WTC11 (cell line): Measurements from ENCODE around the gene MEF2B. TPM values are rescaled to one million over a fixed set of nuclear protein-coding genes. Genes with fewer than 3 reads are reported as not detected.

Experiments
- CBFB ChIP-seq: sonication (generic); formaldehyde crosslinking; IDR thresholded peaks from 2 replicates; pipeline ENCODE4 v1.8.1; 2022; ENCODE audit warnings: mild to moderate bottlenecking, low read depth, missing genetic modification reagents
- FOXK1 ChIP-seq: sonication (generic); formaldehyde crosslinking; IDR thresholded peaks from 2 replicates; pipeline ENCODE4 v1.8.0; 2022; ENCODE audit warnings: mild to moderate bottlenecking, moderate library complexity, missing genetic modification reagents
- SP1 ChIP-seq: sonication (generic); formaldehyde crosslinking; conservative IDR thresholded peaks from 2 replicates; pipeline ENCODE4 v1.8.1; 2022; ENCODE audit warnings: missing genetic modification reagents
- TEAD1 ChIP-seq: sonication (generic); formaldehyde crosslinking; IDR thresholded peaks from 2 replicates; pipeline ENCODE4 v1.8.0; 2022; ENCODE audit warnings: mild to moderate bottlenecking, missing genetic modification reagents
- ZNF263 ChIP-seq: sonication (generic); formaldehyde crosslinking; IDR thresholded peaks from 2 replicates; pipeline ENCODE4 v1.8.1; 2022; ENCODE audit warnings: low read depth, mild to moderate bottlenecking, moderate library complexity, missing genetic modification reagents
- ZNF416 ChIP-seq: fragments of 250-450 bp; sonication (Bioruptor Pico); IDR thresholded peaks from 2 replicates; pipeline ENCODE4 v1.9.0; 2021; ENCODE audit warnings: mild to moderate bottlenecking, inconsistent platforms
- total RNA-seq: library from RNA; stranded (reverse); gene quantifications from 3 replicates; pipeline ENCODE4 v1.2.3, GENCODE V29; 2021
- TF ChIP-seq, protein P1 (sequence below): fragments of 250-450 bp; sonication (Bioruptor Pico); IDR thresholded peaks from 2 replicates; pipeline ENCODE4 v1.9.0; 2021; ENCODE audit warnings: mild to moderate bottlenecking, borderline replicate concordance
- TF ChIP-seq, protein P2 (sequence below): sonication (generic); formaldehyde crosslinking; IDR thresholded peaks from 2 replicates; pipeline ENCODE4 v1.8.0; 2022; ENCODE audit warnings: mild to moderate bottlenecking, missing genetic modification reagents
- TF ChIP-seq, protein P3 (sequence below): sonication (generic); formaldehyde crosslinking; IDR thresholded peaks from 2 replicates; pipeline ENCODE4 v1.8.0; 2022; ENCODE audit warnings: missing genetic modification reagents
- TF ChIP-seq, protein P4 (sequence below): sonication (generic); formaldehyde crosslinking; IDR thresholded peaks from 2 replicates; pipeline ENCODE4 v1.8.0; 2023; ENCODE audit warnings: missing genetic modification reagents
- TF ChIP-seq, protein P5 (sequence below): sonication (generic); formaldehyde crosslinking; IDR thresholded peaks from 2 replicates; pipeline ENCODE4 v1.8.1; 2022; ENCODE audit warnings: low read depth, missing genetic modification reagents, borderline replicate concordance
- TF ChIP-seq, protein P6 (sequence below): fragments of 250-450 bp; sonication (Bioruptor Pico); conservative IDR thresholded peaks from 2 replicates; pipeline ENCODE4 v1.9.0; 2021; ENCODE audit warnings: mild to moderate bottlenecking
- TF ChIP-seq, protein P7 (sequence below): fragments of 250-450 bp; sonication (Bioruptor Pico); IDR thresholded peaks from 2 replicates; pipeline ENCODE4 v2.1.2; 2022; ENCODE audit warnings: mild to moderate bottlenecking, moderate library complexity
- TF ChIP-seq, protein P8 (sequence below): sonication (generic); formaldehyde crosslinking; IDR thresholded peaks from 2 replicates; pipeline ENCODE4 v1.8.1; 2023; ENCODE audit warnings: mild to moderate bottlenecking, missing genetic modification reagents

The MEF2B gene
- total RNA-seq, 1 experiment from 2014 or later: 1.7 TPM

DNA sequence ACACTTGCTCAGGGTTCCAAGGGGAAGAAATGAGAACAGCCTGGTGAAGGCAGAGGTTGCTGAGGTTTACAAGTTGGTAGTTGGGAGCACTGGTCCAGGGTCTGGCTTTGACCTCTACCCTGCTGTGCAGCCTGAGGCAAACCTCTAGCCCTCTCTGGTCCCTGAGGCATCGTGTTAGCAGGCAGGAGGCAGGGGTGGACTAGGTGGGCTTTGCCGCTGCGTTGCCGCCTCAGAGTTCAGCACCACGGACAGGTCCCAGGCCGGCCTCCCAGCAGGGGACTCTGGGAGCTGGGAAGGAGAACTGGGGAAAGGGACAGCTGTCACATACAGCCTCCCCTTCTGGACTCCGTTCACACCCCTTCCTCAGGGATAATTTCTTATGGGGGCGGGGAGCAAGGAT, 44.8 kb upstream of the MEF2B start (continued):
- TF ChIP-seq FOXK1 (CRISPR knock-in tag) (peak; percentile 78; the same call in 1 of the 2 replicates), ZNF263 (CRISPR knock-in tag) (no peak), TEAD1 (CRISPR knock-in tag) (peak; percentile 96), ZNF416 (no peak), SP1 (CRISPR knock-in tag) (0 out of 2 replicates have a peak, but pooled peaks have one; percentile 42), CBFB (CRISPR knock-in tag) (no peak)
- TF ChIP-seq, protein P1, sequence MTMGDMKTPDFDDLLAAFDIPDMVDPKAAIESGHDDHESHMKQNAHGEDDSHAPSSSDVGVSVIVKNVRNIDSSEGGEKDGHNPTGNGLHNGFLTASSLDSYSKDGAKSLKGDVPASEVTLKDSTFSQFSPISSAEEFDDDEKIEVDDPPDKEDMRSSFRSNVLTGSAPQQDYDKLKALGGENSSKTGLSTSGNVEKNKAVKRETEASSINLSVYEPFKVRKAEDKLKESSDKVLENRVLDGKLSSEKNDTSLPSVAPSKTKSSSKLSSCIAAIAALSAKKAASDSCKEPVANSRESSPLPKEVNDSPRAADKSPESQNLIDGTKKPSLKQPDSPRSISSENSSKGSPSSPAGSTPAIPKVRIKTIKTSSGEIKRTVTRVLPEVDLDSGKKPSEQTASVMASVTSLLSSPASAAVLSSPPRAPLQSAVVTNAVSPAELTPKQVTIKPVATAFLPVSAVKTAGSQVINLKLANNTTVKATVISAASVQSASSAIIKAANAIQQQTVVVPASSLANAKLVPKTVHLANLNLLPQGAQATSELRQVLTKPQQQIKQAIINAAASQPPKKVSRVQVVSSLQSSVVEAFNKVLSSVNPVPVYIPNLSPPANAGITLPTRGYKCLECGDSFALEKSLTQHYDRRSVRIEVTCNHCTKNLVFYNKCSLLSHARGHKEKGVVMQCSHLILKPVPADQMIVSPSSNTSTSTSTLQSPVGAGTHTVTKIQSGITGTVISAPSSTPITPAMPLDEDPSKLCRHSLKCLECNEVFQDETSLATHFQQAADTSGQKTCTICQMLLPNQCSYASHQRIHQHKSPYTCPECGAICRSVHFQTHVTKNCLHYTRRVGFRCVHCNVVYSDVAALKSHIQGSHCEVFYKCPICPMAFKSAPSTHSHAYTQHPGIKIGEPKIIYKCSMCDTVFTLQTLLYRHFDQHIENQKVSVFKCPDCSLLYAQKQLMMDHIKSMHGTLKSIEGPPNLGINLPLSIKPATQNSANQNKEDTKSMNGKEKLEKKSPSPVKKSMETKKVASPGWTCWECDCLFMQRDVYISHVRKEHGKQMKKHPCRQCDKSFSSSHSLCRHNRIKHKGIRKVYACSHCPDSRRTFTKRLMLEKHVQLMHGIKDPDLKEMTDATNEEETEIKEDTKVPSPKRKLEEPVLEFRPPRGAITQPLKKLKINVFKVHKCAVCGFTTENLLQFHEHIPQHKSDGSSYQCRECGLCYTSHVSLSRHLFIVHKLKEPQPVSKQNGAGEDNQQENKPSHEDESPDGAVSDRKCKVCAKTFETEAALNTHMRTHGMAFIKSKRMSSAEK: no peak
- TF ChIP-seq, protein P2, sequence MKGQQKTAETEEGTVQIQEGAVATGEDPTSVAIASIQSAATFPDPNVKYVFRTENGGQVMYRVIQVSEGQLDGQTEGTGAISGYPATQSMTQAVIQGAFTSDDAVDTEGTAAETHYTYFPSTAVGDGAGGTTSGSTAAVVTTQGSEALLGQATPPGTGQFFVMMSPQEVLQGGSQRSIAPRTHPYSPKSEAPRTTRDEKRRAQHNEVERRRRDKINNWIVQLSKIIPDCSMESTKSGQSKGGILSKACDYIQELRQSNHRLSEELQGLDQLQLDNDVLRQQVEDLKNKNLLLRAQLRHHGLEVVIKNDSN (CRISPR knock-in tag): peak; percentile 76; the same call in 1 of the 2 replicates
- TF ChIP-seq, protein P3, sequence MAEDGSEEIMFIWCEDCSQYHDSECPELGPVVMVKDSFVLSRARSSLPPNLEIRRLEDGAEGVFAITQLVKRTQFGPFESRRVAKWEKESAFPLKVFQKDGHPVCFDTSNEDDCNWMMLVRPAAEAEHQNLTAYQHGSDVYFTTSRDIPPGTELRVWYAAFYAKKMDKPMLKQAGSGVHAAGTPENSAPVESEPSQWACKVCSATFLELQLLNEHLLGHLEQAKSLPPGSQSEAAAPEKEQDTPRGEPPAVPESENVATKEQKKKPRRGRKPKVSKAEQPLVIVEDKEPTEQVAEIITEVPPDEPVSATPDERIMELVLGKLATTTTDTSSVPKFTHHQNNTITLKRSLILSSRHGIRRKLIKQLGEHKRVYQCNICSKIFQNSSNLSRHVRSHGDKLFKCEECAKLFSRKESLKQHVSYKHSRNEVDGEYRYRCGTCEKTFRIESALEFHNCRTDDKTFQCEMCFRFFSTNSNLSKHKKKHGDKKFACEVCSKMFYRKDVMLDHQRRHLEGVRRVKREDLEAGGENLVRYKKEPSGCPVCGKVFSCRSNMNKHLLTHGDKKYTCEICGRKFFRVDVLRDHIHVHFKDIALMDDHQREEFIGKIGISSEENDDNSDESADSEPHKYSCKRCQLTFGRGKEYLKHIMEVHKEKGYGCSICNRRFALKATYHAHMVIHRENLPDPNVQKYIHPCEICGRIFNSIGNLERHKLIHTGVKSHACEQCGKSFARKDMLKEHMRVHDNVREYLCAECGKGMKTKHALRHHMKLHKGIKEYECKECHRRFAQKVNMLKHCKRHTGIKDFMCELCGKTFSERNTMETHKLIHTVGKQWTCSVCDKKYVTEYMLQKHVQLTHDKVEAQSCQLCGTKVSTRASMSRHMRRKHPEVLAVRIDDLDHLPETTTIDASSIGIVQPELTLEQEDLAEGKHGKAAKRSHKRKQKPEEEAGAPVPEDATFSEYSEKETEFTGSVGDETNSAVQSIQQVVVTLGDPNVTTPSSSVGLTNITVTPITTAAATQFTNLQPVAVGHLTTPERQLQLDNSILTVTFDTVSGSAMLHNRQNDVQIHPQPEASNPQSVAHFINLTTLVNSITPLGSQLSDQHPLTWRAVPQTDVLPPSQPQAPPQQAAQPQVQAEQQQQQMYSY (CRISPR knock-in tag): no peak
- TF ChIP-seq, protein P4, sequence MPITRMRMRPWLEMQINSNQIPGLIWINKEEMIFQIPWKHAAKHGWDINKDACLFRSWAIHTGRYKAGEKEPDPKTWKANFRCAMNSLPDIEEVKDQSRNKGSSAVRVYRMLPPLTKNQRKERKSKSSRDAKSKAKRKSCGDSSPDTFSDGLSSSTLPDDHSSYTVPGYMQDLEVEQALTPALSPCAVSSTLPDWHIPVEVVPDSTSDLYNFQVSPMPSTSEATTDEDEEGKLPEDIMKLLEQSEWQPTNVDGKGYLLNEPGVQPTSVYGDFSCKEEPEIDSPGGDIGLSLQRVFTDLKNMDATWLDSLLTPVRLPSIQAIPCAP (CRISPR knock-in tag): 0 out of 2 replicates have a peak, but pooled peaks have one; percentile 18
- TF ChIP-seq, protein P5, sequence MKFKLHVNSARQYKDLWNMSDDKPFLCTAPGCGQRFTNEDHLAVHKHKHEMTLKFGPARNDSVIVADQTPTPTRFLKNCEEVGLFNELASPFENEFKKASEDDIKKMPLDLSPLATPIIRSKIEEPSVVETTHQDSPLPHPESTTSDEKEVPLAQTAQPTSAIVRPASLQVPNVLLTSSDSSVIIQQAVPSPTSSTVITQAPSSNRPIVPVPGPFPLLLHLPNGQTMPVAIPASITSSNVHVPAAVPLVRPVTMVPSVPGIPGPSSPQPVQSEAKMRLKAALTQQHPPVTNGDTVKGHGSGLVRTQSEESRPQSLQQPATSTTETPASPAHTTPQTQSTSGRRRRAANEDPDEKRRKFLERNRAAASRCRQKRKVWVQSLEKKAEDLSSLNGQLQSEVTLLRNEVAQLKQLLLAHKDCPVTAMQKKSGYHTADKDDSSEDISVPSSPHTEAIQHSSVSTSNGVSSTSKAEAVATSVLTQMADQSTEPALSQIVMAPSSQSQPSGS: no peak
- TF ChIP-seq, protein P6, sequence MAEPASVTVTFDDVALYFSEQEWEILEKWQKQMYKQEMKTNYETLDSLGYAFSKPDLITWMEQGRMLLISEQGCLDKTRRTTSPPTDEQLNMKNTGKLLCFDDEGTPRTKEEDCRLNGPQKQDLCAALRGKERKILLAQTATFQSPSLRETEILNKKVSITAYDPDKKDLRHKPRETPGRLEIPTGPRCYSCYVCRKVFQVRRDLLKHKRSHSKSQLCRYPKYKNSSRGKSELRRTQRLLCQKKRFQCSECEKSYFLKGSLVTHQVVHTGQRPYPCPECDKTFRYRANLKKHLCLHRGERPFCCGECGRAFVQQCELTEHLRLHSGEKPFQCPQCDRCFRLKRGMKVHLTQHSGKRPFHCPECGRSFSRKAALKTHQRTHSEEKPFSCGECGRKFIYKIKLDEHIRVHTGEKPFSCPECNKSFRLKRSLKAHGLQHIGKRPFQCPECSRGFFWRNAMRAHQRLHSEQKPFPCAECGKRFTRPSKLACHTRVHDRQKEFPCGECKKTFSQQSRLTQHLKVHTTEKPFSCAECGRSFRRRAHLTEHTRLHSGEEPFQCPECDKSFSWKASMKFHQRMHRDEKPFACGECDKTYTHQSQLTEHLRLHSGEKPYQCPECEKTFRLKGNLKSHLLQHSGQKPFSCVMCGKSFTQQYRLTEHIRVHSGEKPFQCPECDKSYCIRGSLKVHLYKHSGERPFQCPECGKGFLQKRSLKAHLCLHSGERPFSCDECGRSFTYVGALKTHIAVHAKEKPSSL (CRISPR knock-in tag): no peak
- TF ChIP-seq, protein P7, sequence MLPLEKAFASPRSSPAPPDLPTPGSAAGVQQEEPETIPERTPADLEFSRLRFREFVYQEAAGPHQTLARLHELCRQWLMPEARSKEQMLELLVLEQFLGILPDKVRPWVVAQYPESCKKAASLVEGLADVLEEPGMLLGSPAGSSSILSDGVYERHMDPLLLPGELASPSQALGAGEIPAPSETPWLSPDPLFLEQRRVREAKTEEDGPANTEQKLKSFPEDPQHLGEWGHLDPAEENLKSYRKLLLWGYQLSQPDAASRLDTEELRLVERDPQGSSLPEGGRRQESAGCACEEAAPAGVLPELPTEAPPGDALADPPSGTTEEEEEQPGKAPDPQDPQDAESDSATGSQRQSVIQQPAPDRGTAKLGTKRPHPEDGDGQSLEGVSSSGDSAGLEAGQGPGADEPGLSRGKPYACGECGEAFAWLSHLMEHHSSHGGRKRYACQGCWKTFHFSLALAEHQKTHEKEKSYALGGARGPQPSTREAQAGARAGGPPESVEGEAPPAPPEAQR: no peak
- TF ChIP-seq, protein P8, sequence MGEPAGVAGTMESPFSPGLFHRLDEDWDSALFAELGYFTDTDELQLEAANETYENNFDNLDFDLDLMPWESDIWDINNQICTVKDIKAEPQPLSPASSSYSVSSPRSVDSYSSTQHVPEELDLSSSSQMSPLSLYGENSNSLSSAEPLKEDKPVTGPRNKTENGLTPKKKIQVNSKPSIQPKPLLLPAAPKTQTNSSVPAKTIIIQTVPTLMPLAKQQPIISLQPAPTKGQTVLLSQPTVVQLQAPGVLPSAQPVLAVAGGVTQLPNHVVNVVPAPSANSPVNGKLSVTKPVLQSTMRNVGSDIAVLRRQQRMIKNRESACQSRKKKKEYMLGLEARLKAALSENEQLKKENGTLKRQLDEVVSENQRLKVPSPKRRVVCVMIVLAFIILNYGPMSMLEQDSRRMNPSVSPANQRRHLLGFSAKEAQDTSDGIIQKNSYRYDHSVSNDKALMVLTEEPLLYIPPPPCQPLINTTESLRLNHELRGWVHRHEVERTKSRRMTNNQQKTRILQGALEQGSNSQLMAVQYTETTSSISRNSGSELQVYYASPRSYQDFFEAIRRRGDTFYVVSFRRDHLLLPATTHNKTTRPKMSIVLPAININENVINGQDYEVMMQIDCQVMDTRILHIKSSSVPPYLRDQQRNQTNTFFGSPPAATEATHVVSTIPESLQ (CRISPR knock-in tag): no peak
